H1 (cell line): Measurements from ENCODE around the gene CDR2. TPM values are rescaled to one million over a fixed set of nuclear protein-coding genes. Genes with fewer than 3 reads are reported as not detected.

Experiments used
- CTCF ChIA-PET: fragments of 300-600 bp; sonication (Branson Sonifier 250); formaldehyde crosslinking; loops from one replicate; lab custom pipeline; 2021; ENCODE audit not compliant: partially characterized antibody; lab: Charles Lee
- POLR2A ChIA-PET: fragments of 300-600 bp; sonication (Branson Sonifier 250); formaldehyde crosslinking; loops from one replicate; lab custom pipeline; 2021; ENCODE audit warnings: inconsistent platforms; ENCODE audit not compliant: partially characterized antibody; lab: Charles Lee
- DNase-seq, 2 experiments: peaks; one replicate each; pipeline versions ENCODE4 v3.0.0 to v3.0.0-alpha.2; 2010 to 2022; ENCODE audit warnings: low spot score in 2 of 2, low read depth in 1 of 2, mixed read lengths in 1 of 2
- FAIRE-seq: peaks from 2 replicates; lab custom pipeline; 2011; peaks lifted over from hg19 to GRCh38; lab: Jason Lieb, UNC
- H2AFZ ChIP-seq: 2 replicates; pipeline ENCODE4 v1.8.1; 2012; ENCODE audit warnings: low read length, inconsistent platforms
- H2AK5ac ChIP-seq: 2 replicates; pipeline ENCODE4 v1.6.1; 2013; ENCODE audit warnings: low read depth, low read length
- H2BK120ac ChIP-seq: replicated peaks from 2 replicates; pipeline ENCODE3; 2013; ENCODE audit warnings: low read depth, low read length, inconsistent platforms
- H2BK12ac ChIP-seq: 2 replicates; pipeline ENCODE4 v1.6.1; 2013; ENCODE audit warnings: low read depth, low read length
- H2BK15ac ChIP-seq: 2 replicates; pipeline ENCODE4 v1.6.1; 2013; ENCODE audit warnings: low read length
- H2BK20ac ChIP-seq: 2 replicates; pipeline ENCODE4 v1.6.1; 2013; ENCODE audit warnings: low read length
- H2BK5ac ChIP-seq: 2 replicates; pipeline ENCODE4 v1.6.1; 2013; ENCODE audit warnings: low read depth, low read length
- H3K14ac ChIP-seq: 2 replicates; pipeline ENCODE4 v1.6.1; 2013; ENCODE audit warnings: inconsistent platforms; ENCODE audit not compliant: insufficient read length
- H3K18ac ChIP-seq: 2 replicates; pipeline ENCODE4 v1.6.1; 2013; ENCODE audit warnings: low read length; ENCODE audit errors: extremely low read depth
- H3K23ac ChIP-seq: 2 replicates; pipeline ENCODE4 v1.6.1; 2013; ENCODE audit warnings: inconsistent platforms; ENCODE audit not compliant: insufficient read length
- H3K23me2 ChIP-seq: 2 replicates; pipeline ENCODE4 v1.6.1; 2013; ENCODE audit warnings: low read depth, low read length
- H3K27ac ChIP-seq: 2 replicates; pipeline ENCODE4 v1.6.1; 2011; ENCODE audit warnings: low read depth, low read length, inconsistent platforms
- H3K27me3 ChIP-seq, 4 experiments: replicated peaks in 1 of 4; 1 replicate in 1 of 4; 2 replicates in 3 of 4; pipeline versions ENCODE4 v1.6.1 to v1.8.1; 2011 to 2013; ENCODE audit warnings: low read length in 3 of 4, mild to moderate bottlenecking in 3 of 4, inconsistent platforms in 2 of 4, mixed read lengths in 2 of 4, moderate library complexity in 1 of 4; ENCODE audit not compliant: control insufficient read depth in 3 of 4, insufficient read depth in 3 of 4; ENCODE audit errors: extremely low read depth in 1 of 4
- H3K36me3 ChIP-seq, 4 experiments: 2 replicates each; pipeline versions ENCODE4 v1.6.1 to v1.8.1; 2011 to 2013; ENCODE audit warnings: mild to moderate bottlenecking in 4 of 4, low read length in 3 of 4, moderate library complexity in 2 of 4, control low read depth in 1 of 4, inconsistent platforms in 1 of 4; ENCODE audit not compliant: insufficient read depth in 4 of 4, control insufficient read depth in 2 of 4
- H3K4ac ChIP-seq: replicated peaks from 2 replicates; pipeline ENCODE3; 2013; ENCODE audit warnings: low read length, low read depth, mixed read lengths, inconsistent platforms; ENCODE audit not compliant: insufficient read length
- H3K4me1 ChIP-seq, 4 experiments: replicated peaks in 1 of 4; 1 replicate in 1 of 4; 2 replicates in 3 of 4; pipeline versions ENCODE4 v1.6.1 to v1.8.1; 2011 to 2013; ENCODE audit warnings: low read length in 3 of 4, inconsistent platforms in 2 of 4, mixed read lengths in 1 of 4; ENCODE audit not compliant: insufficient read depth in 4 of 4, control insufficient read depth in 3 of 4
- H3K4me2 ChIP-seq, 2 experiments: 2 replicates each; pipeline versions ENCODE4 v1.6.1 to v1.8.1; 2011 to 2013; ENCODE audit warnings: low read depth in 2 of 2, low read length in 2 of 2, control low read depth in 1 of 2, inconsistent platforms in 1 of 2, mild to moderate bottlenecking in 1 of 2; ENCODE audit not compliant: insufficient read depth in 1 of 2
- H3K4me3 ChIP-seq, 4 experiments: fragments of 200-600, 300-600 bp in 1 of 4; sonication (generic), shearing (Covaris generic), sonication (Bioruptor Twin) in 1 of 4; 2 replicates each; pipeline versions ENCODE4 v1.5.1 to v1.8.1; 2011 to 2016; ENCODE audit warnings: low read length in 4 of 4, low read depth in 3 of 4, control low read depth in 2 of 4, inconsistent platforms in 2 of 4, mild to moderate bottlenecking in 2 of 4, mixed read lengths in 1 of 4, moderate library complexity in 1 of 4; ENCODE audit not compliant: insufficient read depth in 2 of 4; ENCODE audit errors: extremely low read depth in 1 of 4
- H3K56ac ChIP-seq: replicated peaks from 2 replicates; pipeline ENCODE3; 2013; ENCODE audit warnings: low read depth, mild to moderate bottlenecking, mixed read lengths, low read length, inconsistent platforms; ENCODE audit not compliant: insufficient read length
- H3K79me1 ChIP-seq: 2 replicates; pipeline ENCODE4 v1.6.1; 2013; ENCODE audit warnings: low read depth, low read length, control low read depth
- H3K79me2 ChIP-seq, 2 experiments: 2 replicates each; pipeline versions ENCODE4 v1.6.1 to v1.8.1; 2012 to 2013; ENCODE audit warnings: low read length in 2 of 2, mild to moderate bottlenecking in 2 of 2, inconsistent platforms in 1 of 2; ENCODE audit not compliant: insufficient read depth in 2 of 2, control insufficient read depth in 1 of 2
- H3K9ac ChIP-seq, 4 experiments: replicated peaks in 1 of 4; 1 replicate in 1 of 4; 2 replicates in 3 of 4; pipeline versions ENCODE4 v1.6.1 to v1.8.1; 2011 to 2013; ENCODE audit warnings: low read depth in 3 of 4, low read length in 3 of 4, control low read depth in 2 of 4, mild to moderate bottlenecking in 2 of 4, moderate library complexity in 2 of 4, inconsistent platforms in 1 of 4; ENCODE audit errors: extremely low read depth in 1 of 4
- H3K9me3 ChIP-seq, 2 experiments: 2 replicates each; pipeline versions ENCODE4 v1.6.1 to v1.8.1; 2012 to 2013; ENCODE audit warnings: mild to moderate bottlenecking in 2 of 2, moderate library complexity in 2 of 2, control low read depth in 1 of 2, inconsistent platforms in 1 of 2, low read depth in 1 of 2, low read length in 1 of 2, mixed read lengths in 1 of 2; ENCODE audit not compliant: insufficient read depth in 2 of 2
- H4K20me1 ChIP-seq, 2 experiments: replicated peaks in 1 of 2; 2 replicates each; pipeline versions ENCODE3 to v1.8.1; 2011 to 2013; ENCODE audit warnings: inconsistent platforms in 2 of 2, low read length in 2 of 2, mild to moderate bottlenecking in 1 of 2; ENCODE audit not compliant: insufficient read depth in 2 of 2, control insufficient read depth in 1 of 2
- H4K5ac ChIP-seq: 2 replicates; pipeline ENCODE4 v1.6.1; 2013; ENCODE audit warnings: low read length, low read depth, mixed read lengths, inconsistent platforms; ENCODE audit not compliant: insufficient read length
- H4K8ac ChIP-seq: 2 replicates; pipeline ENCODE4 v1.8.0; 2013; ENCODE audit warnings: mild to moderate bottlenecking, moderate library complexity, low read length, inconsistent platforms; ENCODE audit not compliant: insufficient read depth; ENCODE audit errors: extremely low read depth
- H4K91ac ChIP-seq: replicated peaks from 2 replicates; pipeline ENCODE3; 2013; ENCODE audit warnings: low read length, mixed read lengths, inconsistent platforms; ENCODE audit not compliant: insufficient read length
- BACH1 ChIP-seq: IDR thresholded peaks from 2 replicates; pipeline ENCODE4 v1.6.1; 2012; ENCODE audit warnings: low read length, improper control_type of control experiment
- BCL11A ChIP-seq, 2 experiments: IDR thresholded peaks; one replicate each; pipeline ENCODE4 v1.6.1; 2011; ENCODE audit warnings: low read depth in 2 of 2, low read length in 2 of 2, mild to moderate bottlenecking in 2 of 2
- POLR2AphosphoS5 ChIP-seq: IDR thresholded peaks from 2 replicates; pipeline ENCODE4 v1.6.1; 2011; ENCODE audit warnings: low read depth, low read length
- RNF2 ChIP-seq: fragments of 200-900, 300-1000 bp; sonication (generic); IDR thresholded peaks from 2 replicates; pipeline ENCODE4 v1.7.1; 2016; ENCODE audit warnings: borderline replicate concordance, low read depth, mild to moderate bottlenecking, antibody characterized with exemption, low read length; ENCODE audit not compliant: poor library complexity, severe bottlenecking; ENCODE audit errors: missing control alignments
- RXRA ChIP-seq: IDR thresholded peaks from 2 replicates; pipeline ENCODE4 v1.6.1; 2011; ENCODE audit warnings: low read depth, mild to moderate bottlenecking, low read length, moderate library complexity; ENCODE audit not compliant: insufficient read depth
- SIRT6 ChIP-seq: IDR thresholded peaks from one replicate; pipeline ENCODE4 v1.7.1; 2012; ENCODE audit warnings: low read length, inconsistent platforms
- TAF7 ChIP-seq: optimal IDR thresholded peaks from 2 replicates; pipeline ENCODE3; 2011; ENCODE audit warnings: low read depth, mild to moderate bottlenecking, inconsistent platforms, low read length, moderate library complexity, borderline replicate concordance
- TEAD4 ChIP-seq: IDR thresholded peaks from 2 replicates; pipeline ENCODE4 v1.6.1; 2012; ENCODE audit warnings: low read depth, low read length, inconsistent platforms, mixed read lengths
- WGBS, 2 experiments: shearing (Covaris generic) in 1 of 2; methylation state at CpG; one replicate each; pipeline versions ENCODE4 v1.1.6 to v1.1.7; 2013 to 2015; ENCODE audit warnings: low lambda C conversion rate in 2 of 2, mixed read lengths in 2 of 2, inconsistent platforms in 1 of 2, low coverage in 1 of 2, missing lambda C conversion rate in 1 of 2; ENCODE audit not compliant: insufficient replicate concordance in 2 of 2, insufficient coverage in 1 of 2, insufficient read length in 1 of 2; ENCODE audit errors: extremely low coverage in 1 of 2, missing lambda C conversion rate in 1 of 2; 5-methylcytosine and 5-hydroxymethylcytosine counted together
- polyA plus RNA-seq, 7 experiments: library from polyadenylated mRNA; depleted of rRNA in 3 of 7; stranded (reverse) in 5 of 7; unstranded in 2 of 7; fragments of >200 nt in 5 of 7; fragments of 200-250 nt in 2 of 7; gene quantifications; 1 replicate in 5 of 7; 2 replicates in 1 of 7; 4 replicates in 1 of 7; pipeline versions ENCODE4 v1.2.1 to v1.2.3, GENCODE V29; 2011 to 2013; ENCODE audit warnings: missing spikeins in 2 of 7, mixed read lengths in 2 of 7
- total RNA-seq: library from RNA; stranded (reverse); fragmentation: NEBNext Ultra II Directional; extraction: Animal tissue kit (Norgen Biotek cat#: 25700); gene quantifications from 2 replicates; pipeline ENCODE4 v1.2.1, GENCODE V29; 2021

The CDR2 gene
- total and polyA plus RNA-seq, 2 of the 8 experiments (the other 6 are each of a cell fraction or from before 2014, with no cell fraction given) = 16.3 to 34.9 TPM

GRCh38 chr16:22357635-22357971 is 16.8 kb downstream of the CDR2 start:
- H3K27ac ChIP-seq = no peak overlapping the region

More at GRCh38 chr16:22357635-22357971, 16.8 kb downstream of the CDR2 start:
- FAIRE-seq = no peak
- no peak overlapping the region for H4K5ac ChIP-seq
- peaks cover 0 to 12% of the 10 kb centered on the region in 2 experiments; a peak in 2 of 4 replicates for H3K79me2 ChIP-seq
- no peak overlapping the region for H2BK5ac ChIP-seq
- no peak overlapping the region for H3K4me2 ChIP-seq
- no peak for DNase-seq
- H3K4ac ChIP-seq = no peak overlapping the region
- no peak overlapping the region for H2BK15ac ChIP-seq
- peaks cover 2 to 3% of the 10 kb centered on the region in 2 experiments for H4K20me1 ChIP-seq
- no peak overlapping the region for H4K91ac ChIP-seq
- H3K27me3 ChIP-seq = no peaks in the 10 kb centered on the region
- H2BK12ac ChIP-seq = no peak overlapping the region
- no peak overlapping the region for H3K14ac ChIP-seq
- no peak overlapping the region for H4K8ac ChIP-seq
- 57% methylated on average over 1 of the region's 1 CpG; no CpG with 5 or more reads in 1 of the 2 experiments for WGBS, 2 experiments
- no peak for TF ChIP-seq BCL11A (IDR thresholded peaks at IDR 0.05; ENCODE audit: low read depth in 2 of 2, low read length in 2 of 2)
- TF ChIP-seq RXRA = no peak
- no peak for TF ChIP-seq RNF2
- no peak for TF ChIP-seq TEAD4
- no peak for TF ChIP-seq BACH1
- no peak for TF ChIP-seq SIRT6
- TF ChIP-seq TAF7 = no peak
- no peak for TF ChIP-seq POLR2AphosphoS5
- peaks cover 0 to 14% (median 9%) of the 10 kb centered on the region in 4 experiments; a peak in 4 of 7 replicates for H3K4me1 ChIP-seq
- no peak overlapping the region for H2AFZ ChIP-seq
- no peaks in the 10 kb centered on the region; the same call in 1 of the 2 replicates for H3K23me2 ChIP-seq
- no peak overlapping the region for H3K9ac ChIP-seq
- H3K18ac ChIP-seq = no peak overlapping the region
- H3K36me3 ChIP-seq = peaks cover 0 to 10% (median 3%) of the 10 kb centered on the region in 4 experiments; a peak in 3 of 8 replicates
- no peak overlapping the region for H2AK5ac ChIP-seq
- no peak overlapping the region for H3K23ac ChIP-seq
- H3K4me3 ChIP-seq = no peak overlapping the region
- CTCF ChIA-PET = interaction anchor here (0.6 kb wide), 1 partner anchor 40 kb away, joined by 3 read pairs; no protein-coding TSS in a partner anchor
- POLR2A ChIA-PET = interaction anchor here (1.1 kb wide), 1 partner anchor 16 kb away, joined by 3 read pairs; no protein-coding TSS in a partner anchor
- H2BK120ac ChIP-seq = no peak overlapping the region
- H3K56ac ChIP-seq = no peak overlapping the region
- H2BK20ac ChIP-seq = no peak overlapping the region
- H3K9me3 ChIP-seq = no peaks in the 10 kb centered on the region; a peak in 1 of 4 replicates
- no peaks in the 10 kb centered on the region for H3K79me1 ChIP-seq
